AG09319 (cell line): ENCODE data around the gene AMY2A.
"Not testable (repeated sequence)": the region's sequence is repeated elsewhere in the genome, so short reads cannot be mapped to it uniquely, and the experiment has no call there.

Experiments
- DNase-seq: peaks from one replicate; pipeline ENCODE4 v3.0.0-alpha.2; 2010; ENCODE audit warnings: low read depth; ENCODE audit errors: extremely low read depth

AMY2A gene

DNA sequence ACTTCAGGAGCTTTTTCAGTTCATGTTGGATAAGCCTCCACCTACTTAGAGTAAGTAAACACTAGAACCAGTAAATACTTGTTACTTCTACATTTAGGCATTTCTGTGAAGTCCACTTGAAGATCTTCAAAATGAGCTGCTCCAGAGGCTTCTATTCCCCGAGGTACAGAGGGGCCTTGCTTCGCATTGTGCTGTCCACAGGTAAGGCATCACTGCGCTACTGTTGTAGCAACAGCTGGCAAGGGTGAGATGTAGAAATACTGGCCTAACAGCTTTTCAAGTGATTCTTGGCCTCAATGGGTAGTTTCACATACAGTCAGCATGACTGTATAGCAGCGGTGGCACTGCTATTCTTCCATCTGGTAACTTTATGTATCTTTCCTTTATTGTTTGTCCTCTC lies 33.7 kb downstream of the AMY2A start:
- DNase-seq, result not testable (repeated sequence)

DNA sequence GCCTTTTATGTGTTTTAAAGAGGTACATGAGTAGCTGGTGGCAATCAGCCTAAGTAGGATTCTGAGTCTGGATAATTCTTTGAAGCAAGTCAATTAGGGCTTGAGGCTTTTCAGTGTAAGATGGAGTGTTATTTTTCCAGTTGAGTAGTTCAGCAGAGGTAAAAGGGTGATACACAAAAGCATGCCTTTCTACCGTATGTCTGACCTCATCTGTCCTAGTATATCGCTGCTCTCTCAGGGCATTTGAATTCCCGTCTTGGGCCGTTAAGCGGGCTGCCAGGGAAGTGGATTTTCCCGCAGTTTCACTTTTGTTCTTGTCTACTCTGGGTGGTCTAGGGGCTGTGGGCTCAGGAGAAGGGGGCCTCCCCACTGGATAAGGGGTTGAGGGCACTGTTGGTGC lies 36.9 kb downstream of the AMY2A start:
- DNase-seq, result not testable (repeated sequence)

DNA sequence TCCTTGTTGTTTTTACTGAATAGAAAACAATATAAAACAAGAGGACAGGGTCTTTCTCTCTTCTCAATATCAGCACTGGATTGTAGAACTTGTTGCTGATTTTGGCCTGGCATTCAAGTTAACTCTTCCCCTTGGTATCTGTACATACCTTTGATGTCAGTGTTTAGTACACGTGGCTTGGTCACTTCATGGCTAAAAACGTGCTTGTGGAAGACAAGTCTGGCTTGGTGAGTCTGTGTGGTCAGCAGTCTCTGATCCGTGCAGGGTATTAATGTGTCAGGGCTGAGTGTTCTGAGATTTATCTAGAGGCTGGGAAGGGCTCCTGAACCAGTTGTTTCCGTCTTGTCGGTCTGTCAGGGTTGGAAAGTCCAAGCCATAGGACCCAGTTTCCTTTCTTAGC lies 38.2 kb downstream of the AMY2A start, which contains the start of gene AMY1A:
Gene AMY1A, plus strand, starts transcription at position 301 of the 400 bp plus-strand sequence. CDS start 571 bp downstream, outside the sequence.
- not testable (repeated sequence) for DNase-seq
